GM13977 (cell line): ENCODE results near the gene MAD1L1.

Source experiments
- DNase-seq: peaks from one replicate; pipeline ENCODE4 v3.0.0; 2012; ENCODE audit warnings: low spot score
- CTCF ChIP-seq: IDR thresholded peaks from 2 replicates; pipeline ENCODE4 v1.5.1; 2012; ENCODE audit warnings: mild to moderate bottlenecking, control low read depth; ENCODE audit not compliant: insufficient read depth; ENCODE audit errors: extremely low read depth, missing control alignments
- in situ Hi-C: fragments of 300-500 bp; cut with MboI; formaldehyde crosslinking; loops from one replicate; pipeline ENCODE4 v1.12.0; 2022; ENCODE audit warnings: low sequenced_read_pairs, low pct_unique_long_range_greater_than_20kb, mixed read lengths, inconsistent platforms; ENCODE audit not compliant: unreplicated experiment

MAD1L1 gene

GRCh38 chr7:2110610-2111396 is 121.9 kb downstream of the MAD1L1 start:
- no peak for DNase-seq
- in situ Hi-C loops, result loop anchor here (25.0 kb wide), 1 partner anchor 226 kb away; no protein-coding TSS in a partner anchor
- no peak for TF ChIP-seq CTCF

- in situ Hi-C loops, result loop anchor here (25.0 kb wide), 1 partner anchor 227 kb away; no protein-coding TSS in a partner anchor
- TF ChIP-seq CTCF, result no peak
Measured at GRCh38 chr7:2109936-2110609, 122.7 kb downstream of the MAD1L1 start.

GRCh38 chr7:2109251-2109872 is 123.4 kb downstream of the MAD1L1 start:
- TF ChIP-seq CTCF, result no peak
- in situ Hi-C loops, result loop anchor here (25.0 kb wide), 1 partner anchor 228 kb away; no protein-coding TSS in a partner anchor
- DNase-seq, result no peak

More at GRCh38 chr7:2109936-2110609, 122.7 kb downstream of the MAD1L1 start:
- no peak for DNase-seq

GRCh38 chr7:2108501-2109250 is 124.1 kb downstream of the MAD1L1 start:
- in situ Hi-C loops, result loop anchor here (25.0 kb wide), 1 partner anchor 229 kb away; no protein-coding TSS in a partner anchor
- DNase-seq, result no peak

GRCh38 chr7:2108071-2108455 is 124.7 kb downstream of the MAD1L1 start:
- no peak for TF ChIP-seq CTCF
- in situ Hi-C loops, result loop anchor here (25.0 kb wide), 1 partner anchor 229 kb away; no protein-coding TSS in a partner anchor
- no peak for DNase-seq

More at GRCh38 chr7:2108501-2109250, 124.1 kb downstream of the MAD1L1 start:
- TF ChIP-seq CTCF, result no peak
